Naive B cell (primary cell): ENCODE measurements around the gene AP5S1. TPM values are rescaled to one million over a fixed set of nuclear protein-coding genes. Genes with fewer than 3 reads are reported as not detected.

Experiments
- ATAC-seq, 2 donors: fragments of 150-1000 bp; cut with Tn5 transposase; 2 replicates each; pipeline ENCODE4 v1.10.0; 2021; ENCODE audit warnings: low read depth in 2 of 2, mild to moderate bottlenecking in 2 of 2, moderate library complexity in 2 of 2
- DNase-seq: peaks from one replicate; pipeline ENCODE4 v3.0.0; 2022
- H3K27ac Mint-ChIP-seq, 6 donors: one replicate each; pipeline ENCODE4 v1.8.0; 2020 to 2022; ENCODE audit warnings: mild to moderate bottlenecking in 6 of 6, mixed read lengths in 6 of 6, moderate library complexity in 5 of 6, inconsistent platforms in 2 of 6
- H3K27me3 Mint-ChIP-seq, 3 donors: one replicate each; pipeline ENCODE4 v1.8.0; 2021 to 2022; ENCODE audit warnings: mixed read lengths in 3 of 3, mild to moderate bottlenecking in 1 of 3
- H3K36me3 Mint-ChIP-seq, 2 donors: one replicate each; pipeline ENCODE4 v1.8.0; 2020 to 2022; ENCODE audit warnings: mixed read lengths in 2 of 2, inconsistent platforms in 1 of 2, mild to moderate bottlenecking in 1 of 2
- H3K4me1 Mint-ChIP-seq, 3 donors: one replicate each; pipeline ENCODE4 v1.8.0; 2020 to 2022; ENCODE audit warnings: mixed read lengths in 3 of 3, inconsistent platforms in 1 of 3, mild to moderate bottlenecking in 1 of 3, moderate library complexity in 1 of 3
- H3K4me3 Mint-ChIP-seq, 8 donors: one replicate each; pipeline ENCODE4 v1.8.0; 2020 to 2022; ENCODE audit warnings: mild to moderate bottlenecking in 8 of 8, mixed read lengths in 8 of 8, moderate library complexity in 8 of 8, inconsistent platforms in 2 of 8
- H3K9me3 Mint-ChIP-seq, 7 donors: one replicate each; pipeline ENCODE4 v1.8.0; 2020 to 2022; ENCODE audit warnings: mixed read lengths in 7 of 7, mild to moderate bottlenecking in 5 of 7, inconsistent platforms in 2 of 7, moderate library complexity in 1 of 7
- polyA plus RNA-seq, 6 donors: library from polyadenylated mRNA; unstranded; fragments of 300-500 nt; fragmentation: Illumina TruSeq; gene quantifications; one replicate each; pipeline ENCODE4 v1.2.3, GENCODE V29; 2021; ENCODE audit warnings: low read depth in 6 of 6

AP5S1 gene
- polyA plus RNA-seq, 6 donors from 2014 or later = 11.1 to 33.6 (median 13.5) TPM

- H3K36me3 Mint-ChIP-seq = no peaks in the 10 kb centered on the region
- peak overlapping the region in 4 of 6 donors; percentile 27 to 98 (median 78) for H3K27ac Mint-ChIP-seq
- peaks cover 0 to 3% (median 0%) of the 10 kb centered on the region in 7 donors for H3K9me3 Mint-ChIP-seq
- DNase-seq (no peak), ATAC-seq (no peak)
- H3K4me1 Mint-ChIP-seq = peaks cover 43 to 62% (median 61%) of the 10 kb centered on the region in 3 donors
- peak overlapping the region; percentile 84 to 95 (median 92) for H3K4me3 Mint-ChIP-seq
- no peaks in the 10 kb centered on the region for H3K27me3 Mint-ChIP-seq
Measured at GRCh38 chr20:3796477-3797225, 23.7 kb upstream of the AP5S1 start.

DNA sequence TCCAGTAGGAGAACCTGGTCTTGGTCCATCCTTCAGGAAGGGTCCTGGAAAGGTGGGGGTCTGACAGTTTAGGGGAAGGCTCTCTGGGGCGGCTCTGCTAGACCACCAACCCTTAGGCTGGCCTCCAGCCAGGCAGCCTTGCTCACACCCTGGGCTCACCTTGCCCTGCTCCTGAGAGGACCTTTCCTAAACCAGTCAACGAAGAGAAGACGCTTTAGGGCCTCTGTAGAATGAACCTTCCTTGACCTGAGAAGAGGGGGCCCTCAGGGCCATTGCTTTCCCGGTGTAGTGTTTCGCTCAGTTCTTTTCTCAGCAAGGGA, 23.2 kb upstream of the AP5S1 start:
- no peaks in the 10 kb centered on the region for H3K27me3 Mint-ChIP-seq
- ATAC-seq (no peak), DNase-seq (no peak)
- H3K27ac Mint-ChIP-seq = peak overlapping the region in 5 of 6 donors; percentile 70 to 100 (median 91)
- H3K36me3 Mint-ChIP-seq = peaks cover 0 to 2% of the 10 kb centered on the region in 2 donors
- peaks cover 0 to 3% (median 0%) of the 10 kb centered on the region in 7 donors for H3K9me3 Mint-ChIP-seq
- peak overlapping the region; percentile 75 to 95 (median 90) for H3K4me3 Mint-ChIP-seq
- H3K4me1 Mint-ChIP-seq = peaks cover 44 to 63% (median 61%) of the 10 kb centered on the region in 3 donors

DNA sequence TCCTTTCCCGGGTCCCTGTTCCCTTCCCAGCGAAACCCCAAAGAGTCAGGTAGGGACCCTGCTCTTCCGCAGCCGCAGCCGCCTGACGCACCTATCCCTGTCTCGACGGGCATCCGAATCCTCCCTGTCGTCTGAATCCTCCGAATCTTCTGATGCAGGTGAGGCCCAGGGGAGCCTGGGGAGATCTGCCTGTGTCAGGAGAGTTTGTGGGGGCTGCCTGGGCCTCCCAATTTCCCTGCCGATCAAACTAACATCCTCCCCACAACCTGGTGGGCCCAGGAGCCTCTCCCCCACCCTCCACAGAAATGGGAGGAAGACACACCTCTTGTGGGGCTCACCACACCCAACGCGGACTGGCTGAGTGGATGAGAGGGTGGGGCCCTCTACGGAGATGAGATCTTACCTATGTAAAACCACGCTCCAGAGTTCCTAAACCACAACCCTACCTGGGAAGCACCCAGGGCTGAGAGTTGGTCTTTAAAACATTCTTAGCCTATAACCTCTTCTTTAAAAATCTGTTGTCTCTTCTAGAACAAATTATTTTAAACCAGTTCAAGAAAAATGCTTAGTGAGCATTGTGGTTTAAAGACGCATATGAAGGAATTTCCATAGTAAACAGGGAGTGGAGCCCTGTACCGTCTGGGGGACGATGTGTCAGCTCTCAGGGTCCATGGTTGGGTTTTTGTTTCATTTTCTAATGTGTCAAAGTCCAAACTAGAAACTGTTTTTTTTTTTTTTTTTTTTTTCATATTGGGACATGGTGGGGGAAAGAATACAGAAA, 22.6 kb upstream of the AP5S1 start:
- no peak for ATAC-seq
- H3K4me1 Mint-ChIP-seq = peaks cover 50 to 69% (median 66%) of the 10 kb centered on the region in 3 donors
- H3K36me3 Mint-ChIP-seq = peaks cover 5 to 8% of the 10 kb centered on the region in 2 donors

DNA sequence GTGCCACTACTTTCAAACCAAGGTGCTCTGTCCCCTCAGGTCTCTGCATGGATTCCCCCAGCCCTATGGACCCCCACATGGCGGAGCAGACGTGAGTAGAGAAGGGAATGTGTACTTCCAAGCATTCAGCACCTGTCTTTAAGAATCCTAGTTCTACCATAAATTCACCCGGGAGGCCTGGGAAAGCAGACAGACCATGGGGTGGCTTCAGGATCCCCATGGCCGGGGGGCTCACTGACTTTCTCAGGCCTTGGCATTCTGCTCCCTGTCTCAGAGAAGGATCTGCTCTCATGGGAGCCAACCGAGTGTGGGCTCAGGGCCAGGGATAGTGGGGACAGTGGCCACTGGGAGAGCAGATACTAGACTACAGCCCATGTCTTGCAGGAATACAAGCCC, 22.0 kb upstream of the AP5S1 start:
- H3K4me1 Mint-ChIP-seq = peaks cover 54 to 74% (median 71%) of the 10 kb centered on the region in 3 donors
- DNase-seq = no peak

More for the DNA sequence above, 22.6 kb upstream of the AP5S1 start:
- H3K27ac Mint-ChIP-seq = peak overlapping the region; percentile 74 to 100 (median 98)
- peak overlapping the region; percentile 75 to 95 (median 90) for H3K4me3 Mint-ChIP-seq
- H3K27me3 Mint-ChIP-seq = no peaks in the 10 kb centered on the region
- DNase-seq = no peak
- H3K9me3 Mint-ChIP-seq = peaks cover 0 to 3% (median 0%) of the 10 kb centered on the region in 7 donors

DNA sequence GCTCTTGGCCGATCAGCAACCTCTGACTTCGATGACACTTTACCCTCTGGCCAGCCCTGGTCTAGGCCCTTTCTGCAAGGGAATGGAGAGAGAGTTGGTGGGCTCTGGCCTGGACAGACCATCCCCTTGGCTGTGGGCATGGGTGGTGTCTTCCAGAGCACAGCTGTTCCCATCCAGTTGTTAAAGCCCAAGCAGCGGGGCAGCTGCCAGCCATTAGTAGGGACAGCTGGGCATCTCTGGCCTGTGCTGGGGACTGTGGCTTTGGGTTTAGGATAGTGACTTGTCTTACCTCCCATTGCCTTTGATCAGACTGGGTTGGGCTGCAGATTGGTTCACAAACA, 21.5 kb upstream of the AP5S1 start:
- DNase-seq (no peak), ATAC-seq (no peak)
- peaks cover 0 to 3% (median 0%) of the 10 kb centered on the region in 7 donors for H3K9me3 Mint-ChIP-seq
- H3K27me3 Mint-ChIP-seq = no peaks in the 10 kb centered on the region
- H3K4me3 Mint-ChIP-seq = peak overlapping the region; percentile 52 to 95 (median 87)
- H3K27ac Mint-ChIP-seq = peak overlapping the region; percentile 91 to 100 (median 98)
- peaks cover 59 to 79% (median 76%) of the 10 kb centered on the region in 3 donors for H3K4me1 Mint-ChIP-seq
- peaks cover 13 to 18% of the 10 kb centered on the region in 2 donors for H3K36me3 Mint-ChIP-seq

More for the DNA sequence above, 22.0 kb upstream of the AP5S1 start:
- Mint-ChIP-seq H3K9me3 (peaks cover 0 to 3% (median 0%) of the 10 kb centered on the region in 7 donors), H3K27ac (peak overlapping the region; percentile 74 to 100 (median 98)), H3K36me3 (peaks cover 8 to 13% of the 10 kb centered on the region in 2 donors), H3K4me3 (peak overlapping the region; percentile 75 to 95 (median 90)), H3K27me3 (no peaks in the 10 kb centered on the region)
- ATAC-seq = no peak

DNA sequence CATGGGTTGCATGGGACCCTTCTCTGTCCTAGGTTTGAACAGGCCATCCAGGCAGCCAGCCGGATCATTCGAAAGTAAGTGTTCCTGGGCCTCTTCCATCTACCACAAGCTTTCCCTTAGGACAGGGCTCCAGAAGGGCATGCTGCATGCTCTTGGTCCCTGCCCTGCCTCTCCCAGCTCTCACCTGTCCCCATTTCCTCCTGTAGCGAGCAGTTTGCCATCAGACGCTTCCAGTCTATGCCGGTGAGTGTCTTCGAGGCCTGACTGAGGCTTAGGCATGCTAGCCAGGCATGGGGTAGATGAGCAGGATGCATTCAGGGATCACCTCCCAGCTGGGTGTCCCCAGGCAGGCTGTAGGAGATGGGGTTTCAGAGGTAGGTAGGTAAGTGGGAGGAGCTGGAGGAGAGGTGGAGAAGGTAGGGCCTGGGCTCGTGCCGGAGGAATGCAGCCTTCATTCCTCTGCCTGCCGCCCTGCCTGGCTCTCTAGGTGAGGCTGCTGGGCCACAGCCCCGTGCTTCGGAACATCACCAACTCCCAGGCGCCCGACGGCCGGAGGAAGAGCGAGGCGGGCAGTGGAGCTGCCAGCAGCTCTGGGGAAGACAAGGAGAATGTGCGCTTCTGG, 20.0 kb upstream of the AP5S1 start:
- peak overlapping the region; percentile 75 to 95 (median 90) for H3K4me3 Mint-ChIP-seq
- peaks cover 66 to 80% (median 79%) of the 10 kb centered on the region in 3 donors for H3K4me1 Mint-ChIP-seq
- H3K36me3 Mint-ChIP-seq = peaks cover 21 to 31% of the 10 kb centered on the region in 2 donors
- ATAC-seq (no peak), DNase-seq (no peak)
- H3K27me3 Mint-ChIP-seq = no peaks in the 10 kb centered on the region
- H3K27ac Mint-ChIP-seq = peak overlapping the region in 5 of 6 donors; percentile 91 to 100 (median 98)
- peaks cover 0 to 2% (median 0%) of the 10 kb centered on the region in 7 donors for H3K9me3 Mint-ChIP-seq

DNA sequence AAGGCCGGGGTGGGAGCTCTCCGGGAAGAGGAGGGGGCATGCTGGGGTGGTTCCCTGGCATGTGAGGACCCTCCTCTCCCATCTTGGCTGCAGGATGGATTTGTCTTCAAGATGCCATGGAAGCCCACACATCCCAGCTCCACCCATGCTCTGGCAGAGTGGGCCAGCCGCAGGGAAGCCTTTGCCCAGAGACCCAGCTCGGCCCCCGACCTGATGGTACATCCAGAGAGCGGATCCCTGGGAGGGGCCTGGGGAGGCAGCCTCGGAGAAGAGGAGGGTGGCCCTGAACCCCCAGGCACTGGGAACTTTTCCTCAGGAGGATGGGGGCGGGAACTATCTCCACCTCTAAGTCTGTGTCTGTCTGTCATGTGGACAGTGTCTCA, 19.5 kb upstream of the AP5S1 start:
- Mint-ChIP-seq H3K27me3 (no peaks in the 10 kb centered on the region), H3K27ac (peak overlapping the region in 3 of 6 donors; percentile 49 to 98 (median 91)), H3K4me3 (peak overlapping the region in 2 of 8 donors; percentile 37 to 85), H3K36me3 (peaks cover 25 to 34% of the 10 kb centered on the region in 2 donors), H3K4me1 (peaks cover 65 to 78% (median 75%) of the 10 kb centered on the region in 3 donors), H3K9me3 (peaks cover 0 to 2% (median 0%) of the 10 kb centered on the region in 7 donors)
- DNase-seq = no peak
- ATAC-seq = no peak

- DNase-seq (no peak), ATAC-seq (no peak)
- Mint-ChIP-seq H3K36me3 (peaks cover 25 to 34% of the 10 kb centered on the region in 2 donors), H3K27ac (peak overlapping the region in 5 of 6 donors; percentile 37 to 98 (median 49)), H3K27me3 (no peaks in the 10 kb centered on the region), H3K4me1 (peaks cover 65 to 77% (median 74%) of the 10 kb centered on the region in 3 donors), H3K4me3 (peak overlapping the region in 2 of 8 donors; percentile 20 to 85), H3K9me3 (peaks cover 0 to 2% (median 0%) of the 10 kb centered on the region in 7 donors)
Measured at GRCh38 chr20:3801299-3801698, 19.0 kb upstream of the AP5S1 start.

GRCh38 chr20:3801846-3802245, 18.5 kb upstream of the AP5S1 start:
- Mint-ChIP-seq H3K9me3 (peaks cover 0 to 2% (median 0%) of the 10 kb centered on the region in 7 donors), H3K4me1 (peaks cover 62 to 74% (median 71%) of the 10 kb centered on the region in 3 donors), H3K36me3 (peaks cover 25 to 34% of the 10 kb centered on the region in 2 donors), H3K27me3 (no peaks in the 10 kb centered on the region), H3K4me3 (peak overlapping the region in 1 of 8 donors; percentile 44), H3K27ac (peak overlapping the region in 4 of 6 donors; percentile 44 to 91 (median 80))
- DNase-seq (no peak), ATAC-seq (no peak)

- ATAC-seq = no peak
- Mint-ChIP-seq H3K27ac (peak overlapping the region; percentile 54 to 91 (median 89)), H3K27me3 (no peaks in the 10 kb centered on the region), H3K4me3 (peak overlapping the region in 6 of 8 donors; percentile 40 to 85 (median 52)), H3K4me1 (peaks cover 54 to 70% (median 68%) of the 10 kb centered on the region in 3 donors), H3K36me3 (peaks cover 25 to 34% of the 10 kb centered on the region in 2 donors), H3K9me3 (peaks cover 0 to 2% (median 0%) of the 10 kb centered on the region in 7 donors)
- DNase-seq = no peak
Measured at GRCh38 chr20:3802524-3803239, 17.7 kb upstream of the AP5S1 start.

DNA sequence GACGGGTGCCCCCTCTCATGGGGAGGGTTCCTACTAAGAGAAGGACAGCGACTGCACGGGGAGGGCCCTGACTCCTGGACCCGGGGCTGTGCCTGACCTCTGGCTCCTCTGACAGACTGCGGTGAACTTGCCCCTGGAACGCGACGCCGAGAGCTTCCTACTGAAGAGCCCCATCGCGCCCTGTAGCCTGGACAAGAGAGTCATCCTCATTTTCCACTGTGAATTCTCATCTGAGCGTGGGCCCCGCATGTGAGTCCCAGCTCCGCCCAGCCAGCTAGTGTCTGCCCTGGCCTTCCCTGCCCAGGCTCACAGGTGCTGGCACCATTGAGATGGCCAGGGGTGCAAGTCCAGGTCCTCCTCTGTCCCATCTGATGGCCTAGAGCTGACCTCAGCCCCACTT, 17.1 kb upstream of the AP5S1 start:
- H3K4me3 Mint-ChIP-seq = peak overlapping the region in 1 of 8 donors; percentile 56
- H3K27ac Mint-ChIP-seq = peak overlapping the region in 2 of 6 donors; percentile 91
- peaks cover 0 to 2% (median 0%) of the 10 kb centered on the region in 7 donors for H3K9me3 Mint-ChIP-seq
- no peaks in the 10 kb centered on the region for H3K27me3 Mint-ChIP-seq
- peaks cover 25 to 34% of the 10 kb centered on the region in 2 donors for H3K36me3 Mint-ChIP-seq
- peaks cover 48 to 64% (median 62%) of the 10 kb centered on the region in 3 donors for H3K4me1 Mint-ChIP-seq
- DNase-seq (no peak), ATAC-seq (no peak)

GRCh38 chr20:3803854-3804253, 16.5 kb upstream of the AP5S1 start:
- H3K9me3 Mint-ChIP-seq = peaks cover 0 to 2% (median 0%) of the 10 kb centered on the region in 7 donors
- H3K4me1 Mint-ChIP-seq = peaks cover 42 to 58% (median 56%) of the 10 kb centered on the region in 3 donors
- ATAC-seq (no peak), DNase-seq (no peak)
- H3K27ac Mint-ChIP-seq = peak overlapping the region in 3 of 6 donors; percentile 75 to 91 (median 91)
- peak overlapping the region in 3 of 8 donors; percentile 56 to 74 (median 61) for H3K4me3 Mint-ChIP-seq
- H3K27me3 Mint-ChIP-seq = no peaks in the 10 kb centered on the region
- H3K36me3 Mint-ChIP-seq = peaks cover 25 to 34% of the 10 kb centered on the region in 2 donors
